HPDE6-E6E7 (cell line): ENCODE measurements around the gene SPTBN5.
A peak's percentile ranks its signal among the peaks of the same experiment; 100 is the strongest.

Experiments
- DNase-seq: peaks from one replicate; pipeline ENCODE4 v3.0.0; 2011; ENCODE audit warnings: missing footprints; ENCODE audit errors: extremely low spot score

The SPTBN5 gene

GRCh38 chr15:41866872-41867579, 26.8 kb downstream of the SPTBN5 start:
- no peak for DNase-seq

DNA sequence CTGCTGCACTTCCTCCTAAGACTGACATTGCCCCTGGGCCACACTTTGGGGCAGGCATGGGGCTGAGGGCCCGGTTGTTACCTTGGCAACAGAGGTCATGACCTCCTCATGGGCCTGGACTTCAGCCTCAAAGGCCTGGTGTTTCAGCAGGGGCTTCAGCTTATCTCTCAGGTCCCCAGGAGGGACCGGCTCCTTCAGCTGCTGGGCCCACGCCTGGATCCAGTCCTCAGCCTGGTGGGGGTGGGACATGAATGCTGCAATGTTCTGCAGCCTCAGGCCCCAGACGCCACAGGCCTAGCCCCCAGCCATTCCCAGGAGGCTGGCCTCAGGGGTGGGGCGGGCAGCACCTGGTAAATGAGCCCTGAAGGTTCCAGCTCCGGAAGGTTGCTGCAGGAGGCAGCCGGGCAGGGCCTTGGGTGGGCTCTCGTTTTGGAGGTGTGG, 27.6 kb downstream of the SPTBN5 start:
- no peak for DNase-seq

- no peak for DNase-seq
Measured at GRCh38 chr15:41865490-41866055, 28.3 kb downstream of the SPTBN5 start.

GRCh38 chr15:41862515-41863116, 31.2 kb downstream of the SPTBN5 start:
- no peak for DNase-seq

DNA sequence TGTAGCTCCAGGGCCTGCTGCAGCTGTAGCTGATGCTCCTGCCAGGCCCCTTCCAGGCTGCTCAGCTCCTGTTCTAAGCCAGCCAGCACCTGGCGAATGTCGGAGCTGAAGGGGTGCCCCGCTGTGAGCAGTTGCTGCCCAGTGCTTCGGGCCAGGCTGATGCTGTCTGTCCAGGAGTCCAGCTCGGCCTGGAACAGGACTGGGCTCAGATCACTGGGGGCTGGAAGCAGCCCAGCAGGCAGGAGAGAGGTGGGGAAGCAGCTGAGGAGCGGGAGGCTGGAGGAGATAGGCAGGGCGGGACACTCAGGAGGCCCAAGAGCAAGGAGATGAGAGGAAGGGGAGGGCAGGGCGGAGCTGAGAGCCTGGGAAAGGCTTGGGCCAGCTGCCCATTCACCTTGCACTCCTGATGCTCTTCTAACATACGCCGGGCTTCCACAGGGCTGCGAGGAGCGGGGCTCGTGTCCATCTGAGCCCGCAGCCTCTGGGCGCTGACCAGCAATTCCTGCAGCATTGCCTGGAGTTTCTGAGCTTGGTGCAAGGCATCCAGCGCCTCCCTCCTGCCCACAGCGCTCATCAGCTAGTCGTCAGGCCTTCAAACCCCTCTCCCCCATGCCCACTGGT, 32.0 kb downstream of the SPTBN5 start:
- no peak for DNase-seq

- no peak for DNase-seq
Measured at GRCh38 chr15:41860049-41860828, 33.6 kb downstream of the SPTBN5 start.

GRCh38 chr15:41858756-41859155, 35.1 kb downstream of the SPTBN5 start:
- DNase-seq, result no peak

DNA sequence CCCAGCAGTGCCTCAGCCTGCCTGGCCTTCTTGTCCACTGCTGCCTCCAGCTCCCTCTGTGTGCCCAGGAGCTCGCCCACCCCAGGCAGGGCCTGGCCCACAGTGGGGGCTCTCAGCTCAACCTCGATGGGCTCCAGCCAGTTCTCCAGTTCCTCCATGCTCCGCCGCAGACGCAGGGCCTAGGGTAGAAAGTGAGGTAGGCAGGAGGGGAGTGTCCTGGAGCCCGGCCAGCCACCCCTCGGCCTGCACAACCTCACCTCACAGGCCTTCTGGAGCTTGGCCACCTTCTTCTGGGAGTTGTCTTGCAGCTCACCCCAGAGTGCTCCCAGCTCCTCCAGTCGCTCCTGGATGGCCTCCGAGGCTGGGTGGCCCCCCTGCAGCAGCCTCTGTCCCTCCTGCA, 36.5 kb downstream of the SPTBN5 start:
- DNase-seq, result no peak

DNA sequence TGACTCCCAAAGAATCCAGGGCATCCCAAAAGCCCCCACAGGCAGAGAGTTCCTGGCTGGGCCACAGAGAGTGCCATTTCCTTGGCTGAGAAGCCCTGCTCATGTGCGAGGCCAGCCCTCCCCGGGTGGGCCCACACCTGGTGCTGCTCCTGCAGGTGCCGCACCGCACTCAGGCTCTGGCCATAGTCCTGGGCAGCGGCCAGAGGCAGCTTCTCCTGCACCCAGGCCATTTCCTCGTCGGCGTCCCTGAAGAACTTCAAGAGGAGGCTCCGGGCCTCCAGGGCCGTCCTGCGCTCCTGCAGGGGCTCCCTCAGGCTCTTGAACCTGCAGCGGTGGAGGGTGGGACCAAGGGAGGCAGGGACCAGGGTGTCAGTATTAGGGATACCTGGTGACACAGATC, 37.1 kb downstream of the SPTBN5 start:
- no peak for DNase-seq

- DNase-seq, result no peak
Measured at GRCh38 chr15:41856262-41856661, 37.6 kb downstream of the SPTBN5 start.

GRCh38 chr15:41855261-41855961, 38.4 kb downstream of the SPTBN5 start:
- DNase-seq, result no peak

DNA sequence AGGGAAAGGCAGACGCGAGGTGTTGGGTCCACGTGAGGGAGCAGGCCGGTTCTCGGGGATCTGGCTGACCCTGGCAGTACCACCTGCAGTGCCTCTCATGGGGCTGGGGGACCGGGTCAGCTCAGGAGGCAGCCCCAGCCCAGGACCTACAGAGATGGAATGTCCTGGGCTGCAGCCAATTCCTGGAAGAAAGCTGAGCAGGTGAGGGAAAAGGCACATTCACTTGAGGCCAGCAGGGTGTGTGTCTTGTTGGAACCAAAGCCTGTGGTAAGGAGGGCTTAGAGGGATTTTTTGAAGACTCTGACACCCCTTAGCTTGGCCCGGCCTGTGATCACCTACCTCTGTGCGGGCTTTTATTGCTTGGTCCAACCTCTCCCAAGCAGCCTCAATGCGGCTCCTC, 39.4 kb downstream of the SPTBN5 start:
- DNase-seq, result no peak

GRCh38 chr15:41853831-41854230, 40.0 kb downstream of the SPTBN5 start:
- DNase-seq, result no peak

DNA sequence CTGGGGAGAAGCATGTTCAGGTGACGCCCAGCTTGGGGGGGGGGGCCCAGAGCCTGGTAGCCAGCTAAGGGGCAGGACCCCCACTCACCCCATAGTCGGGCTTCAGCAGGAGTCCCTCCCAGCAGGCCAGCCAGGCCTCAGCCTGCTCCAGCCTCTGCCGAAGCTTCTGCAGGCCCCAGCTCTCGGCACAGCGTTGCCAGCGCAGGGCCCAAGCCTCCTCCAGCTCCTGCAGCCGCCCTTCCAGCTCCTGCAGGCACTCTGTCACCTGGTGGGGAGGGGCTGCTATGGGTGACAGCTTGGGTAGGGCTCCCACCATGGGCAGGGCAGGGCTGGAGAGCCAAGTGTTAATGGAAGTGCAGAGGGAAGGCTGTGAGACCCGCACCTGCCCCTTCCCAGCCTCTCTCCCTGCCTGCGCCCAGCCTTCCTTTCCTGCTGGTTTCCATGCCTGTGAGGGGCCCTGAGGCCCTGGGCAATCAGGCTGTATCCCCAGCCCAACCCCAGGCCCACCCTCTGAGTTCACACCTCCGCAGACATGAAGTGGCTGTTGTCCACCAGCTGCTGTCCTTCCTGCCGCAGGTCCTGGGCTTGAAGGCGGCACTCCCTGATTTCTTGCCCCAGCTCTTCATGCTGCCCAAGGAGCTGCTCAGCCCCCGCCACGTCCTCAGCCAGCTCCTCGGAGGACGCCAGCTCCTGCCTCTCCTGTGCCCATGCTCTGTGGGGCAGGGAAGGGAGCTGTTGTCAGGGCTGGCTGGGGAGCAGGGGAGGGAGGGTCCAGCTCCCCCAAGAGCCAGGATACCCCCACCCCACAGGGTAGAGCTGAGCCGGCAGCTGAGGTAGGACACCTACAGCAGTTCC, 40.9 kb downstream of the SPTBN5 start:
- no peak for DNase-seq

- no peak for DNase-seq
Measured at GRCh38 chr15:41851755-41852370, 42.0 kb downstream of the SPTBN5 start.

DNA sequence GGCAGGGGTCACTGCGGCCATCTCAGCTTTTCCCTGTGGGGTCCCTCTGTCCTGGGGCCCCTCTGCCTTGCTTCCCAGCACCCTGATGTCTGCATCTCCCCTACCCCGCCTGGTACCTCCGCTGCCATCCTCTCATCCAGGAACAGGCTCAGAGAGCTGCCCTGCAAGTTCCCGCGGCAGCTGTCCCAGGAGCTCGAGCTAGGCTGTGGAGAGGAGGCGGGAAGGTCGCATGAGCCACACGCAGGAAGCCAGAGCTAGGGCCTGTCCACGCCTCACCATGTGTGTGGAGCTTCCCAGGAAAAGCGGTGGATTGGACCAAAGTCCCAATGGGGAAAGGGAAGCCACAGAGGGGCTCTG, 42.7 kb downstream of the SPTBN5 start:
- no peak for DNase-seq

DNA sequence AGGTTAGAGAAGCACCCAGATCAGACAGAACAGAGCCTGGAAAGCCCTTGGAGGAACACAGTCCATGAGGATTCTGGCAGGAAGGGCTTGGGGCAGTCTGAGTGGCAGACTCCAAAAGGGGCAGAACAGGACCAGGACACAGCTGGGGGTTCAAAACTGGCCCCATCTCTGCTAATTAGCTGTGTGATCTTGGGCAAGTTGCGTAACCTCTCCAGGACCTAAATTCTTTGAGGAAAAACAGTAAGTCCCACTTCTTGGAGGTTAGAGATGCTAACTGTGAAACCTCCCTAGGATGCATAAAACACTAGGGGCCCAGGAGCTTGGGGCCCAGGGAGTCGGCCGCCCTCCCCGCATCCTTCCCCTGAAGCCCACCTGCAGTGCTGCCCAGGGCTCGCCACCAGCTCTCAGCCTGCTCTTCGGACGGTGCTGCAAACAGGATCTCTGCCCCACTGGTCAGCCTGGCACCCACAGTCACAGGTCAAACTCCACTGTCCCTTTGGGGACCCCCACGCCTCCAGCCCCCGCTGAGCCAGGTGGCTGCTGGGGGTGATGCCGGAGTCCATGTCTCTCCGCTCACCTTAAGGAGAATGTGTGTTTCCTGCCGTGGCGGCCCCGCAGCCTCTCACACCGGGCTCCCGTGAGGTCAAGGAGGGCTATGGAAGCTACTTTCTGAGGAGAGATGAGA, 43.2 kb downstream of the SPTBN5 start:
- DNase-seq, result no peak

DNA sequence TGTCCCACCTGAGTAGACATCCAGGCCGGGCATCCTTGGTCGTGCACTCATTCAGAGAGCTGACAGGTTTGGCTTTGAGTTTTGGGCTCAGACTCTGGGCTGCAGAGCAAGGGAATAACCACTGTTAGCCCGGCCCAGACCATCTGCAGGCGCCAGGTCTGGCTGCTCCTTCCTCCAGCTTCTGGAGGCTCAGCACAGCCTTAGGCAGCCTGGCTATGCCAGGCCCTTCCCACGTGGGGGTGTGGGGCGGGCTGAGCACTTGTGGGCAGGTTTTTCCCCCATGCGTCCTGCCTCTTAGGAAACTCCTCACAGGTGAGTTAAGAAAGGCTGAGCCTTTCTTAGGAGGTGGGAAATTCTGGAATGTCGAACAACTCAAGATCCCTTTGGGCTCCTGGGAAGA, 44.0 kb downstream of the SPTBN5 start:
- DNase-seq, result peak; percentile 50

GRCh38 chr15:41849204-41849603, 44.6 kb downstream of the SPTBN5 start:
- no peak for DNase-seq

- DNase-seq, result no peak
Measured at GRCh38 chr15:41848631-41849030, 45.2 kb downstream of the SPTBN5 start.
